ENCODE measurements around the gene PANK1.

PANK1 gene

DNA sequence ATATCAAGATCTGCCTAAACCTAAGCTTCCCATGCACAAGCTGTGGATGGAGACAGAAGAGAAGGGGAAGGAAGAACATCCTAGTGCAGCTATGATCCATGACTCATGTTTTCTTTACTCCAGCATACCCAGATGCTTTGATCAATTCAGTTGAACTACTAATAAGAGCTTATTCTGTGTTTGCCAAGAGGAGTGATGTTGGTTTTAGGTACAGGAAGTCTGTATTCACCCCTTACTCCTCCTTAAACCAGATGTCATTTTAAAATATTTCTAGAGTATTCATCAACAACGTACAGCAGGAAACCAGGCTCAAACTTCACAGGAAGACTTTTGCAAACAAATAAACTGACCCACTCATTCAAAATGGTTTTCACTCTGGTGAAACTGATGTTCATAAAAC, 29.2 kb downstream of the PANK1 start:
- DNase-seq: no peak

DNA sequence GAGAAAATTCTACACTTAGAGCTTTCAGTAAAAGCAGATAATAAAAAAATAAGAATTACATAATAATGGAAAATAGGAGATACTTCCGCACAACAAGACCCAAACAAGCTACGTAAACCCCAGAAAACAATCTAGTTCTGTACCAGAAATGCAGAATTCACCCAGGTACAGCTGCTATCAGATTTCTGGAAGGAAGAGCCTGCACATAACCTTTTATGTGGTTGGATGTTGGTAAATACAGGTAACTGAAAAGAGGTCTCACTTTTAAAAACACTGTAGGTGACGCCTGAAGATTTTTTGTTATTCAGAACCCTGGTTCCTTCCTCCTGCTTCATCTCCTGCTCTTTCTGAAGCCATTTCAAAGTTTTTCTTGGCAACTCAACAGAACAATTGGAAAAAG, 29.9 kb downstream of the PANK1 start:
- DNase-seq: no peak

DNA sequence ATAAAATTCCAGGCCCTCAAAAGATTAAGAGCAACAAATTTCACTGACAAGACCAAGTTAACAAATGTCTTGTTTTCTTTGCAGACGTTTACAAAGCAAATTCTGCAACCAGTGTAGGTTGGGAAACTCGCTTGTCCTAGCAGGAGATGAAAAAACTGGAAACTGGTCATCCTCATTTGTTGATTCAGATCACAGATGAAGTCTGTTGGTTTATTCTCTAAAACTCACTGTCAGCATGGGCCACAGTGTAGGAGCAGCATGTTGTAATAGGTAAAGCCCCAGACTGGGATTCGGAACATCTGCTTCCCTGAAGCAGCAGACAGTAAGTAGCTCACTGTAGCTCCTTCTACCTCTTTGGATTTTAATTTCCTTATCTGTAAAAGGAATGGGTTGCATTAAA, 31.5 kb downstream of the PANK1 start:
- DNase-seq: no peak

DNA sequence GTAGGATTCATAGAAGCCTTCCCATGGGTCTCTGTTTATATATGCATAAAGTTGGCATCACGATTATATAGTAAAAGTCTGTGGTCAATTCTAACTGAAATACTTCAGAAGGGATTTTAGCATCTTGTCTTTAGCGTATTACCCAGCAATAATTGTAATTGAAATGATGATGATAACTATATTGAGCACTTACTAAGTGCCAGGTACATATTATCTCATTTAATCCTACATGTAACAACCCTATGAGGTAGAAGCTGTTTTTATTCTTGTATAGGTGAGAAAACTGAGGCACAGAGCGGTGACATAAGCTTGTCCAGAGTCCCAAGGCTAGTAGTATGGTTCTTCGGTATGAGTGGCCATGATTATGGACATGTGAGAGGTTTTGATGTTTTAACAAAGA, 33.8 kb downstream of the PANK1 start:
- DNase-seq: no peak

DNA sequence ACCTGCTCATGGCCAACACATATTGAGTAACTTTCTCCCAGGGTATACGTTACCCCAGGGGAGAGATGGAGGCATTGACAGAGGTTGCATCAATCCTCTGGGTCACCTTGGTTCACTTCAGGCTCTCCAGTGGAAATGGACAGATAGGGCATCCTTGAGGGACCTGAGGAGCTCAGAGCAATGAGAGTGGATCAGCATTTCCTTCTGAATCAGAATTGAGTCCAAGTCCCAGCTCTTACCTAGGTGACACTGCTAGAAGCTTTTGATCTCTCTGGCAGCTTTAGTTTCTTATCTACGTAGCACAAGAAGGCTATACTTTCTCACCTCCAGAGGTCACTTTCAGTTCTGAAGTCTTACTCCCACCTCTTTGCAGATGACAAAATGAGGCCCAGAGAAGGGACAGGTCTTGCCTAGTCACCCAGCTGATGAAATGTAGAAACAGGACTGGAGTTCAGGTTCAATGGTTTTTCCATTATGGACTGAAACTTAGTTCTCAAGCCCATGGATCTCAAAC, 35.2 kb downstream of the PANK1 start:
- DNase-seq: no peak

DNA sequence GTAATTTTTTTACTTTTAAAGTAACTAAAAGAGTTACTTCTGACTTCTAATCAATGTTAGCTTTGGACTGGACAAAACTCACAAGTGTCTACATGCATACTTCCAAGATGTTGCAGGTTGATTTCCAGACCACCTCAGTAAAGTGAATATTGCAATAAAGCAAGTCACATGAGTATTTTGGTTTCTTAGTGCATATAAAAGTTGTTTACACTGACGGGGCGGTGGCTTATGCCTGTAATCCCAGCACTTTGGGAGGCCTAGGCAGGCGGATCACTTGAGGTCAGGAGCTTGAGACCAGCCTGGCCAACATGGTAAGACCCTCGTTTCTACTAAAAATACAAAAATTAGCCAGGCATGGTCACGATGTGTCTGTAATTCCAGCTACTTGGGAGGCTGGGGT, 40.8 kb downstream of the PANK1 start:
- DNase-seq: no peak

DNA sequence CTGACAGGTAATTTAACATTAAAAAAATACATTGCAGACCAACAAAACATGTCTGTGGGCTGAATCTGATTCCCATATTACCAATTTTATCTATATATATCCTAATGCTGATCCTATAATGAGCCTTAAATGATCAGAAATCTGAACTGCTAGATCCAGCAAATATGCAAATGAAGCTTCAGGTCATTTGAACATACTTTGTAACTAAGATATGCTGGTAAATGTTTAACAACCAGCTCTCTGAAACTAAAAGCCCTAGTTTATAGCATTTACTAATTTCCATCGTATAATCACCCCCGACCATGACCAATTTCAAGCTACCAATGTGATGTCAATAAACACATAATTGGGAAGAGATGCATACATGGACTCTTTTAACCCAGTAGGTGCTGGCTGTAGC, 42.1 kb downstream of the PANK1 start:
- no peak for DNase-seq

DNA sequence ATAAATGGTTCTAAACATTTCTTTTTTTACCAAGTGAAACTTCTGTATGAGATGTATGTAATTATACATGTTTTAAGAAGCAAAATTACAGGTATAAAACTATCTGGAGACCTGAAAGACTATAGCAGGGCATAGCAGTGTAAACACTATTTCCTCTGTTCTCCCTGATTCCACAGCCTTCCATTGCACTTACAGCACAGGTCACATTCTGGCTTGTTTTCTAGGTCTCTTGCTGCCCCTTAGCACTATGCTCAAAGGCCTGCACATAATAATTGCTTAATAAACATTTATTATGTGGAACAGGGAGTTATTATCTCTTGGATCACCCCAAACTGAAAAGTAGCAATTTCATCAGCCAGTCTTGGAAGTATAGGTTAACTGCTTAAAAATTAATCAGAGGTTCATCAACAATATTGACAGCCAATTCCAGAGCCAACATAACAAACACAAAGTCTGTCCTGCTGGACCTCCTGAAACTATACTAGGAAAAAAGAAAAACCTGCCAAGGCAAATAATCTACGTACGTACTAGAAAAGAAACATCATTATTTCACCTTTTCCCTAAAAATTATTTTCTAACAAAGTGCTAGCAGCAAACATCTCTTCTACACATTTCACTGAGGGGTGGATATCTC, 43.2 kb downstream of the PANK1 start:
- DNase-seq: no peak

DNA sequence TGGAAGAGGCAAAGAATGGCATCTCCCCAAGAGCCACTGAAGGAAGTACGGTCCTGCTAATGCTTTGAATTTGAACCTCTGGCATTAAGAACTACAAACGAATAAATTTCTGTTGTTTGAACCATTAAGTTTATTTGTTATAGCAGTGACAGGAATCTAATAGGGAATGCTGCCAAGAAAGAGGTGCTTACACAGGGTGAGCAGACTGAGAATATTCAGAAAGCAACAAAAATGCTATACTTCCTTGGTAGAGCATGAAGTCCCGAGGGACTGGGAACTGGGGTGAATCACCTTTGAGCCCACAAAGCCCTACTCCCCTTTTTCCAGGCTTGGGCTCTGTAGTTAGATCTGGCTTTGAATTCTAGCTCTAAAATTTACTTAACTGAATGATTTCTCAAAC, 45.0 kb downstream of the PANK1 start:
- DNase-seq: no peak

DNA sequence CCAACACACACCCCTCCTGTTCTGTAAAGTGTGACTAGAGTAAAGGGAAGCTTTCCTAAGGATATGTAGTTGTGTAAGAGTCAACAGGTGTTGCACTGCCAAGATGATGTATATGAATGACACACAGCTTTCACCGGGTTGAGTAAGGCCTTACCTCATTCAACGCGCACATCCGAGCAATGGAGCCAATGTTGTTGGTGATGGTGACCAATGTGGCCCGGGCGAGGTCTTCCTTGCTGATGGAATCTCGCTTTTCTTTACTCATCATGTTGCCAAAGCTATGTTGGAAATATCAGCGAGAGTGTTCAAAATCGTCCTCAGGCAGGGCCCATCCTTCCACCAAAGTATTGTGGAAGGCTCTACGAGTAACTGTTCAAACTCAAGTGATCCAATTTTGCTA, 52.0 kb downstream of the PANK1 start:
- DNase-seq: no peak

DNA sequence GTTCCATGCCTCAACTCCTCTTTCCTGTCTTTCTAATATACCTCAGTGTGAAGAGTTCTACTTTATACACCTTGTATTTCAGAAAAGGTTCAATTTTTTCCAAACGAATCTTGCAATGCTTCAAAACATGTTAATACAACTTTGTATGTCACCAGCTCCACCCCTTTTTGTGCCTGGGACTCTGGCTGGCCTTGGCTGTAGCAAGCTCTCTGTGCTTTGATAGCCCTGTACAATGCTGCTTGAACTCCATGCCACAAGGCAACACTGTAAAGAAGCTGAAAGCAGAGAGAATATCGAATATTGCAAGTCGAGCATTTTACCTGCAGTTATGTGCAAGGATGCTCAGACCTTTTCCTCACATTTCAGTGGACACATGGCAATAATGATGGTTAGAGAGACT, 52.5 kb downstream of the PANK1 start:
- DNase-seq: no peak

DNA sequence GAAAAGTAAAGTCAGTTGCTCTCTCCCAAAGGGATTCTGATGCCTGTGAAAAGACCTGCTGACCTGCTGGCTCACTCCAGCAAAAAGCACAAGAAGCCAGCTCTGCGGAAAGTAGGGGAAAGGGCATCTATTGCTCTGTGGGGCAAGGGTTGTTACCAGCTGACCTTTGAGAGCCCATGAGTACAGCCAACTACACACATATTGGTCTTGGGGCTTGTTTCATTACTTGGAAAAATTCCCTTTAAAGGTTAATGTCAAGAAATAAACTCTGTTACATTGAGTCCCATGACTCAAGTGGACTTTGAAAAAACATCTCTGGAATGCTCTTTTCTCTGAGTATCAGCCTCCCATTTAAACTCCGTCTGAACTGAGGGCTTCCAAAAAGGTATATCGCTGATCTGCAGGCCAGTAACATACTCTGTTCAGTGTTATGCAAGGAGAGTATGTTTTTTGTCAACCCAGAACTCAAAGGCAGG, 53.2 kb downstream of the PANK1 start:
- no peak for DNase-seq

DNA sequence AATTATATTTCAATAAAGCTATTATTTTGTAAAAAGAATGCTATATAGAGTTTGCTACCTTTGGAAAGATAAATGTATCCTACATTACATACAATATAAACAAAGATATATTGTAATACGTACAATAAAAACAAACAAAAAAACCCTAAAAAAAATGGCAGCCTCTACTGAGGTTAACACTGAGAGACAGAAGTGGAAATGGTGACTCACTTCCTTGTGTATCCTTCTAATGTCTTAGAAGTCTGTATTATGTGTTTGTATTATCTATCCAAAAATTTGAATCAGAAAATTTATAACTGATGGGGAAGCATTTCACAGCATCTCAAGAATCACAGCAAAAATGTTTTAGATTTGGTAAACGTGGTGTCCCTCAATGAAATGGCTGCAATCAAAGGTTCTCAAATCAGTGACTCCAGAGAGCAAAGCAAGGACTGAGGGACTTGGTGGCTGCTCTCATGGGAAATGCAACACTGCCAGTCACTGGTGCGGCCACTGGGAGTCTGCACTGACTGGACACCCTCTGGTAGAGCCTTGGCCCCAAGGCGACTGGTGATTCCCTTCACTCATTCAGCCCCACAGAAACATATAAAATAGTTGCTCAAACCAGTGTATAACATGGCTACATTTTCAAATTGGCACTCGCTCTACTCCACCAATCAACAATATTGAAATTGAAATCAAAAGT, 53.8 kb downstream of the PANK1 start:
- DNase-seq: no peak

DNA sequence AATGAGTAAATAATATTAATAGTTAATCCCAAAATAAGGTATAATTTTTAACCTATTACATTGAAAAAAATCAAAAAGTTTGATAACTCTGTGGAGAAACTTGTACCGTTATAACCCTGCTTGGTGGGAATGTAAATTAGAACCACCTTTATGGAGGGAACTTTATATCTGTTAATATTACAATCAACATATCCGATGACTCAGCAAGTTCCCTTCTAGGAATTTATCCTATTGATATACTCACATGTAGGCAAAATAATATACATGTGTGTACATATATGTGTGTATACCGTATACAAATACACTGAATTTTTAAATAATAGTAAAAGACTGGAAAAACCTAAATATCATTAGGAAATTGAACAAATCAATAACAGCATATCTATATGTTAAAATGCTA, 54.7 kb downstream of the PANK1 start:
- DNase-seq: no peak

DNA sequence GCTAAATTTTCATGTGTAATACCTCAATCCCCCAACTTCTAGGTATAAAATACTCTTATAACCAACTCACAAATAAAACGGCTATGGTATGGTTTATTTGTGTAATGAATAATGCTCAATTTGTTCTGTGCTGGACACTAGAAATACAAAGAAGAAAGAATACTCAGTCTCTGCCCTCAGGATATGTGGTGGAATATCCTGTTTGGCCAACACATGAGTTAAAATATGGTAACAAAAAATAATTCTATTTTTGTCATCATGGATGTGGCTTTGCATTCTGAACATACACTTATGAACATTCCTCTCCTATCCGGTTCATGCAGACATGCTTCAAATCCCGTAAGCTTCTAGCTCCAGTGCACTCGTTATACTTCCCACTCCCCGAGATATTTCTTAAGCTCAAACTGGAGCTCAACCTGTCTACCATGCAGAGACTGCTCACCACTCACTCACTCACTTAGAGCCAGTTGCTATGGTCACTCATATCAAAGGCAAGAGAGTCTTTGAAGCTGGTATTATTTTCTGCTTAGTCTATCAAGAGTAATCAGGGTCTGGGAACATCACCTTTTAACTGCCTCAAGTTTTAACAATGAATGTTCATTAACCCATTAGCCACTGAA, 55.8 kb downstream of the PANK1 start:
- DNase-seq: no peak

DNA sequence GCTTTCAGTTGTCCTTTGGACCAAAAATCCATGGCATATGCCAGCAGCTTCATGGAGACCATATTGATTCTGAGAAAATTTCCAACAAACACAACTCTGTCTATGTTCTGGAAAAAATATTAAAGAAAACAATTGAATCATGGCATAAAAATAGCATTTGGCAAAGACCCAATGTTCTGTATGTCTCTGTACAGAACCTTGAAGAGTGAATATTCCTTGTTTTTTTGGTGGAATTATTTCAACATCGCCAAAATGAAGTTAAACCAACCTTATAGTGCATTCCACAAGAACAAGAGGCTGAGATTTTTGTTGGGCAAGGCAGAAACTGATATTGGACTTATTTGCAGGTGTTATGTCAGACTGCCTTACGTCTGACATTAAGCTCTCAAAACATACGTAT, 56.4 kb downstream of the PANK1 start:
- no peak for DNase-seq

DNA sequence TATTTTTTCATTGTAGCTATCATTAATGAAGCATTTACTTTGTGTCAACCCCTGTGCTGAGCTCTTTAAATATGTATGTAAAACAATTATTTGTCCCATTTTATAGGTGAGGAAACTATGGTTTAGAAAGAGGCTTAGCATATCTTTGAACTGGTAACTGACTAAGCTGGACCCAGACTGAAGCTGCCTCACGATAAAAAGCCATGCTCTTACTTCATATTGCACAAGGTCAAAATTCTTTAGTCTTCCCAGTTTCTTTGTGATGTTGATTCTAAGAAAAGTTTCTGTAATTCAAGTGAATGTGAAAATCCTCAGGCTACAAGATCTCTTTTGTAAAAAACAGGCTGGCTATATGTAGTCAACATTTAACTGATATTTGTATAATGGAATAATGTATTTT, 63.0 kb downstream of the PANK1 start:
- DNase-seq: no peak

DNA sequence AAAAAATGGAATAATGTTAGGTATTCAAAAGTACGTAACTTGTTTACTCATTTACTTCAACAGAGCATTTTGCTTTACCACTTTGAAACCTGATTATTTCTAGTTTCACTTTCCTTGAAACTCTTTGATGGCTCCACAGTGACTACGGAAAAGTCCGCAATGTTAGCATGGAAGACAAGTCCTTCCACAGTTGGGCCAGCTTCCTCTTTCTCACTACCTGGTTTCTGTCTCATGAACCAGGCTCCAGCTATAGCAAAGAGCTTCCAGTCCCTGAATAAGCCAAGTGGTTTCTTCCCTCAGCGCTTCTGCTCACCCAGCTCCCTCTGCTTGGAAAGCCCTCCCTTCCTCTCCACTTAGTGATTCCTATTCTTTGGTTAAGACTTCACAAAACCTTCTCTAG, 64.8 kb downstream of the PANK1 start:
- no peak for DNase-seq

DNA sequence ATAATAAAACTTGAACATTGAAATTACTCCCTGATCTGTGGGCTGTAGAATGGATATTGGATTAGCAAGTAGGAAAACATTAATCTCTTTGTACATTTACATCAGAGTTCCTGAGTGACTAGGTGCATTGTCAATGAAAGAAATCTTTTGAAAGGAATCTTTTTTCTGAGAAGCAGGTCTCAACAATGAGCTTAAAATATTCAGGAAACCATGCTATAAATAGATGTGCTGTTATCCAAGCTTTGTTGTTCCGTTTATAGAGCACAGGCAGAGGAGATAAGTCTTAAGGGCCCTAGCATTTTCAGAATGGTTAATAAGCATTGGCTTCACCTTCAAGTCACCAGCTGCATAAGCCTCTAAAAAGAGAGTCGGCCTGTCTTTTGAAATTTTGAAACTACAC, 68.3 kb downstream of the PANK1 start:
- DNase-seq: no peak

DNA sequence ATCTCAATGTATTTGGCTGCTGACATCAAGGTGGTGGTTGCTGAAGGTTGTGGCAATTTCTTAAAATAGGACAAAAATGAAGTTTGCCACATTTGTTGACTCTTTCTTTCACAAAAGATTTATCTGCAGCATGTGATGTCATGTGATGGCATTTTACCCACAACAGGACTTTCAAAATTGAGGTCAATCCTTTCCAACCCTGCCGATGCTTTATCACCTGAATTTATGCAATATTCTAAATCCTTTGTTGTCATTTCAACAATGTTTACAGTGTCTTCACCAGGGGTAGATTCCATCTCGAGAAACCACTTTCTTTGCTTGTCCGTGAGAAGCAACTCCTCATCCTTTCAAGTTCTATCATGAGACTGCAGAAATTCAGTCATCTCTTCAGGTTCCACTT, 69.0 kb downstream of the PANK1 start:
- no peak for DNase-seq

DNA sequence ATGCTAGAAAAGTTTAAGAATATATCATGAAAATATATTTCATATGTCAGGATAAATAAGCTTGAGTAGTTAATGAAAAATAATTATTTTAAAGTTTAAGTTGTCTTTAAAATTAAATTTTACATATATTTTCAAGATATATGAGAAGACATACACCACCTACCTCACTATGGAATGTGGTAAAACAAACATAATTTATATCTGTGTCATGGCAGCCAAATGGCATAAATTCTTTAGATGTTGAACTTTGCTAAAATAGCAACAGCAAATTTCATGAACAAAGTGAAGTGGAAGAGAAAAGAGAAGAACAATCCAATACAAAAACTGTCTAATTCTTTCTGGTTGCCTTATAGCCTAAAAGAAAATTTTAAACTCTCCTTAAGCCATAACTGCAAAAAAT, 70.0 kb downstream of the PANK1 start:
- no peak for DNase-seq

DNA sequence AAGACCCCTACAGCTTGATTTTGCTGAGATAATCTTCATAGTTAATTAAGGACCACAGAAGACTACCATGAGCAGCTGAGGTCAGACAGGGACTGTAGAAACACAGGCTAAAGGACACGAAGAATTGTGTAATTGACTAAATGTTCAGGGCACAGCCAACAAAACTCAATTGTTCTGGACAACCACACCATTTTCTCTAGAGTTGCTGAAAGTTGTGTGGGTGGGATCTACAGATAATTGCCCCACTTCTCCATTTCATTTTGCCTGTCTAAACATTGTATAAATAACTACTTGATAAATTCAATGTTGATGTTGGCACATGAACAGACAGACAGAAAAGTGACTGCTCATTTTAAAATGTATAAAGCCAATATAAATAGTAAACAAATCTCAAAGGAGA, 70.7 kb downstream of the PANK1 start:
- no peak for DNase-seq

DNA sequence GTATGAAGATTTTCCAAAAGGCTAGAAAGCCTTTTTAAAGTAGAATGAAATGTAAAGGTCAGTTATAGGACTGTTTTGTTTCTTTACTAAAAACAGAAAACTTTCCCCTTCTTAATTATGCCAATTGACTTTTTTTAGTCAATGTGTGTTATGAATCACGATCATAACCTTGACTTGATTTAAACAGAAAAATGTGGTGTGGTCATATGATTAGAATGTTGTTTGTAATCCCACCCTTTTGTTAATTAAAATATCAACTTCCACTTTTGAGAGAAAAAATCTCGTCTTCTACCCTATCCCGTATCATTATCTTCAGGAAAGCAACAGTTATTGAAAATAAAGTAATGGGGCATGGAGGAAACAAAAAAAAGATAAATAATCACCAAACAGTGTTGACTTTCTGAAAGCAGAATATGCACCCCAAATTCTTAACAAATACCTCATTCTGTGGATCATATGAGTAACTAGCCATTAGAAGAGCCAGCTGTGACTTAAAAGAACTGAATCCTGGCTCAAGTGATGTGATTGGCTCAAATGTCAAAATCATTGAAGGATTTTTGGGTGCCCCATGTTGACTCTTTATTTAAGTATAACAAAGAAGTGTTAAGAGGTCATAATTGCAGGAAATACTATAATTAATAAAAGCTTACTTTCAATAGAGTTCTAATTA, 77.3 kb downstream of the PANK1 start:
- no peak for DNase-seq

DNA sequence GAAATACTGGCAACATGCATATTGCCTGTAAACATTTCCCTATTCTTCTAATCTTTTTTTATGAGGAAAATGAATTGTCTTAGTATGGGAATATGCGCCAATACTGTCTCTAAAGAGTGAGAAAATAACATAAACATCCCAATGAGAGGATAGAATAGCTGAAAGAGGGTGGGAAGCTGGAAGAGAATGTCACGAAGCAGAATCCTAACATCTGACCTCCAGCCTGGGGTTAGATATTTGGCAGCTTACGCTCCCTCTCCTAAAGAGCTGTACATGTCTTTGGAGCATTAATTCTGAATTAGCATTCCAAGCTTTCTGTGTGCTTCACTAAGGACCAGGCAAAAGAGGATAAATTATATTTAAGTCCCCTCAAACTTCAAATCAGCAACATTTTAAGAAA, 78.0 kb downstream of the PANK1 start:
- DNase-seq: no peak
